Uterus (tissue), 4 donors: ENCODE results near the gene MAGED1. TPM values are rescaled to one million over a fixed set of nuclear protein-coding genes. Genes with fewer than 3 reads are reported as not detected.

Experiments used
- DNase-seq, 2 donors: peaks; one replicate each; pipeline ENCODE4 v3.0.0-alpha.2; 2019 to 2020
- H3K27ac ChIP-seq, 2 donors: fragments of 200-600 bp; sonication (generic); 1 replicate in 1 of 2; 2 replicates in 1 of 2; pipeline ENCODE4 v1.5.1; 2016 to 2018
- H3K27me3 ChIP-seq, 2 donors: fragments of 200-600 bp; sonication (generic); one replicate each; pipeline ENCODE4 v1.5.1; 2018 to 2019; ENCODE audit warnings: control low read depth in 1 of 2
- H3K36me3 ChIP-seq, 2 donors: fragments of 200-600 bp; sonication (generic); one replicate each; pipeline ENCODE4 v1.5.1; 2019; ENCODE audit warnings: control low read depth in 1 of 2
- H3K4me1 ChIP-seq, 2 donors: fragments of 200-600 bp; sonication (generic); one replicate each; pipeline ENCODE4 v1.5.1; 2018 to 2019; ENCODE audit warnings: control low read depth in 1 of 2
- H3K4me3 ChIP-seq, 2 donors: fragments of 200-600 bp; sonication (generic); 1 replicate in 1 of 2; 2 replicates in 1 of 2; pipeline ENCODE4 v1.5.1; 2018 to 2019; ENCODE audit warnings: mild to moderate bottlenecking in 1 of 2
- H3K9me3 ChIP-seq, 2 donors: fragments of 200-600 bp; sonication (generic); one replicate each; pipeline ENCODE4 v1.5.1; 2019; ENCODE audit warnings: control low read depth in 1 of 2
- CTCF ChIP-seq, 4 experiments: fragments of 200-600 bp in 2 of 4; fragments of 450-650 bp in 2 of 4; sonication (generic) in 2 of 4; IDR thresholded peaks; one replicate each; pipeline ENCODE4 v1.5.1; 2016 to 2019; ENCODE audit warnings: antibody characterized with exemption in 4 of 4, mild to moderate bottlenecking in 2 of 4, moderate library complexity in 1 of 4
- POLR2A ChIP-seq, 2 donors: fragments of 450-650 bp; IDR thresholded peaks; one replicate each; pipeline ENCODE4 v1.6.1; 2016; ENCODE audit warnings: antibody characterized with exemption in 2 of 2, mild to moderate bottlenecking in 1 of 2, moderate library complexity in 1 of 2
- intact Hi-C: fragments of 100-400 bp; cut with DNase I; formaldehyde crosslinking; loops from one replicate; pipeline ENCODE4 v1.15.1; 2023; ENCODE audit warnings: low total_unique reads
- total RNA-seq, 4 donors: library from RNA; depleted of rRNA in 3 of 4; stranded (reverse); fragments of >200 nt in 3 of 4; gene quantifications; one replicate each; pipeline versions ENCODE4 v1.1.0 to v1.2.4, GENCODE V29; 2014 to 2023
- donor health status: DM: yes; HTN: yes; CAD: no.

The MAGED1 gene
- total RNA-seq, 4 donors from 2014 or later = 27.9 to 164 (median 55.2) TPM

GRCh38 chrX:51852621-51853020 is 40.8 kb upstream of the MAGED1 start:
- intact Hi-C loops = no loop called here
- Histone ChIP-seq H3K36me3 (no peaks in the 10 kb centered on the region), H3K4me3 (no peak overlapping the region), H3K27me3 (no peaks in the 10 kb centered on the region), H3K4me1 (no peaks in the 10 kb centered on the region), H3K9me3 (no peaks in the 10 kb centered on the region), H3K27ac (no peak overlapping the region)
- no peak for DNase-seq
- TF ChIP-seq POLR2A (IDR thresholded peaks at IDR 0.05) = no peak
- TF ChIP-seq CTCF (IDR thresholded peaks at IDR 0.05) = no peak

GRCh38 chrX:51853251-51853650 is 40.2 kb upstream of the MAGED1 start:
- Histone ChIP-seq H3K9me3 (no peaks in the 10 kb centered on the region), H3K4me1 (no peaks in the 10 kb centered on the region), H3K27me3 (no peaks in the 10 kb centered on the region), H3K36me3 (no peaks in the 10 kb centered on the region), H3K27ac (no peak overlapping the region), H3K4me3 (no peak overlapping the region)
- TF ChIP-seq POLR2A (IDR thresholded peaks at IDR 0.05) (no peak), CTCF (IDR thresholded peaks at IDR 0.05) (no peak)
- DNase-seq = no peak
- intact Hi-C loops = no loop called here

GRCh38 chrX:51855698-51856097 is 37.7 kb upstream of the MAGED1 start:
- H3K36me3 ChIP-seq = no peaks in the 10 kb centered on the region
- no peak overlapping the region for H3K4me3 ChIP-seq
- H3K9me3 ChIP-seq = no peaks in the 10 kb centered on the region
- no peaks in the 10 kb centered on the region for H3K27me3 ChIP-seq
- no peak for DNase-seq
- intact Hi-C loops = no loop called here
- H3K27ac ChIP-seq = no peak overlapping the region
- H3K4me1 ChIP-seq = no peaks in the 10 kb centered on the region
- no peak for TF ChIP-seq POLR2A (IDR thresholded peaks at IDR 0.05)
- TF ChIP-seq CTCF (IDR thresholded peaks at IDR 0.05) = no peak

GRCh38 chrX:51857159-51857733 is 36.2 kb upstream of the MAGED1 start:
- TF ChIP-seq CTCF (IDR thresholded peaks at IDR 0.05) = no peak
- TF ChIP-seq POLR2A (IDR thresholded peaks at IDR 0.05) = no peak
- H3K27ac ChIP-seq = no peak overlapping the region
- no peak for DNase-seq
- H3K9me3 ChIP-seq = no peaks in the 10 kb centered on the region
- intact Hi-C loops = no loop called here
- H3K4me3 ChIP-seq = no peak overlapping the region
- no peaks in the 10 kb centered on the region for H3K4me1 ChIP-seq
- H3K36me3 ChIP-seq = no peaks in the 10 kb centered on the region
- no peaks in the 10 kb centered on the region for H3K27me3 ChIP-seq

- peak in 1 of 2 donors; percentile 17 for DNase-seq
- Histone ChIP-seq H3K4me3 (no peak overlapping the region), H3K36me3 (no peaks in the 10 kb centered on the region), H3K27me3 (no peaks in the 10 kb centered on the region), H3K27ac (no peak overlapping the region), H3K4me1 (no peaks in the 10 kb centered on the region), H3K9me3 (no peaks in the 10 kb centered on the region)
- TF ChIP-seq CTCF (IDR thresholded peaks at IDR 0.05) (peak; percentile 15 to 39 (median 28)), POLR2A (IDR thresholded peaks at IDR 0.05) (no peak)
- intact Hi-C loops = no loop called here
Observed at GRCh38 chrX:51860679-51861078, 32.7 kb upstream of the MAGED1 start.
